Left ventricle myocardium inferior (tissue), 1 donor: Measurements from ENCODE around the gene LRRC32. TPM values are rescaled to one million over a fixed set of nuclear protein-coding genes. Genes with fewer than 3 reads are reported as not detected.

Source experiments
- DNase-seq: peaks from one replicate; pipeline ENCODE4 v3.0.0-alpha.2; 2020
- H3K27ac ChIP-seq: fragments of 200-600 bp; replicated peaks from 2 replicates; pipeline ENCODE4 v1.8.0; 2021
- H3K27me3 ChIP-seq: fragments of 200-600 bp; 2 replicates; pipeline ENCODE4 v1.8.0; 2021; ENCODE audit warnings: low read depth
- H3K36me3 ChIP-seq: fragments of 200-600 bp; 2 replicates; pipeline ENCODE4 v1.8.0; 2021
- H3K4me1 ChIP-seq: fragments of 200-600 bp; 2 replicates; pipeline ENCODE4 v1.8.0; 2021
- H3K4me3 ChIP-seq: fragments of 200-600 bp; 2 replicates; pipeline ENCODE4 v1.8.0; 2021; ENCODE audit warnings: mild to moderate bottlenecking, moderate library complexity
- H3K9me3 ChIP-seq: fragments of 200-600 bp; replicated peaks from 2 replicates; pipeline ENCODE4 v1.8.0; 2021
- CTCF ChIP-seq: fragments of 200-600 bp; IDR thresholded peaks from 2 replicates; pipeline ENCODE4 v1.8.0; 2021; ENCODE audit warnings: antibody characterized with exemption, mild to moderate bottlenecking, borderline replicate concordance
- intact Hi-C: fragments of 100-400 bp; cut with micrococcal nuclease; formaldehyde crosslinking; loops from one replicate; pipeline ENCODE4 v1.11.0; 2022
- total RNA-seq: library from RNA; stranded (reverse); fragmentation: NEBNext Ultra II Directional; extraction: Animal tissue kit (Norgen Biotek cat#: 25700); gene quantifications from one replicate; pipeline ENCODE4 v1.2.1, GENCODE V29; 2021
- donor health status: DM: no; HTN: yes; CAD: no; lungs with severe emphysema.

The LRRC32 gene
- total RNA-seq, 1 donor from 2014 or later, result 35.1 TPM

GRCh38 chr11:76693806-76694205 lies 23.3 kb upstream of the LRRC32 start:
- Histone ChIP-seq H3K9me3 (no peaks in the 10 kb centered on the region), H3K4me3 (no peak overlapping the region), H3K36me3 (no peaks in the 10 kb centered on the region), H3K4me1 (no peaks in the 10 kb centered on the region), H3K27me3 (no peaks in the 10 kb centered on the region), H3K27ac (no peak overlapping the region)
- TF ChIP-seq CTCF, result no peak
- no peak for DNase-seq
- intact Hi-C loops, result no loop called here

GRCh38 chr11:76692956-76693355 lies 22.4 kb upstream of the LRRC32 start:
- Histone ChIP-seq H3K4me1 (no peaks in the 10 kb centered on the region), H3K27me3 (no peaks in the 10 kb centered on the region), H3K36me3 (no peaks in the 10 kb centered on the region), H3K9me3 (no peaks in the 10 kb centered on the region), H3K27ac (no peak overlapping the region), H3K4me3 (no peak overlapping the region)
- TF ChIP-seq CTCF, result no peak
- no peak for DNase-seq
- intact Hi-C loops, result no loop called here

GRCh38 chr11:76691655-76692054 lies 21.1 kb upstream of the LRRC32 start:
- intact Hi-C loops, result no loop called here
- H3K9me3 ChIP-seq, result no peaks in the 10 kb centered on the region
- no peak for TF ChIP-seq CTCF
- H3K4me1 ChIP-seq, result no peaks in the 10 kb centered on the region
- H3K4me3 ChIP-seq, result no peak overlapping the region
- no peak for DNase-seq
- no peaks in the 10 kb centered on the region for H3K27me3 ChIP-seq
- H3K36me3 ChIP-seq, result no peaks in the 10 kb centered on the region
- no peak overlapping the region for H3K27ac ChIP-seq

DNA sequence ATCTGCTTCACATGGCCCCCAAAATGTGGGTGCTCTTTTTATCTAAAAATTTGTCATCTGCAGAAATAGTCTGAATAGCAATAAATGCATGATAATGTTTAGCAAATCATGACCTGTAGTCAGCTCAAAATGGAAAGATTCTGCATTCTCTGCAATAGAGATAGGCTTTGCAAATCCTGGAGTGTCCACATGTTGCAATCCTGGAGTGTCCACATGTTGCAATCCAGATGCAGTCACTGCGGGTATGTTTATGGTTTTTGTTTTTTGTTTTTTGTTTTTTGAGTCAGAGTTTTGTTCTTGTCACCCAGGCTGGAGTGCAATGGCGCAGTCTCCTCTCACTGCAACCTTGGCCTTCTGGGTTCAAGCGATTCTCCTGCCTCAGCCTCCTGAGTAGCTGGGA lies 20.2 kb upstream of the LRRC32 start:
- no peaks in the 10 kb centered on the region for H3K36me3 ChIP-seq
- DNase-seq, result no peak
- no peaks in the 10 kb centered on the region for H3K4me1 ChIP-seq
- no peak overlapping the region for H3K27ac ChIP-seq
- no peaks in the 10 kb centered on the region for H3K9me3 ChIP-seq
- intact Hi-C loops, result no loop called here
- no peak overlapping the region for H3K4me3 ChIP-seq
- no peaks in the 10 kb centered on the region for H3K27me3 ChIP-seq
- no peak for TF ChIP-seq CTCF

- no peak overlapping the region for H3K4me3 ChIP-seq
- no peaks in the 10 kb centered on the region for H3K4me1 ChIP-seq
- H3K27me3 ChIP-seq, result no peaks in the 10 kb centered on the region
- peaks cover under 1% of the 10 kb centered on the region for H3K9me3 ChIP-seq
- H3K36me3 ChIP-seq, result no peaks in the 10 kb centered on the region
- no peak for DNase-seq
- TF ChIP-seq CTCF, result no peak
- intact Hi-C loops, result no loop called here
- no peak overlapping the region for H3K27ac ChIP-seq
These were observed 19.0 kb upstream of the LRRC32 start for GRCh38 chr11:76689313-76690260.
